H1 (cell line): ENCODE data around the gene ZSWIM6.

Experiments
- CTCF ChIP-seq, 3 experiments: IDR thresholded peaks; 1 replicate in 2 of 3; 2 replicates in 1 of 3; pipeline versions ENCODE4 v1.5.1 to v1.6.1; 2011; ENCODE audit warnings: low read length in 3 of 3, mild to moderate bottlenecking in 3 of 3, inconsistent platforms in 2 of 3, low read depth in 1 of 3, moderate library complexity in 1 of 3; ENCODE audit not compliant: insufficient read depth in 1 of 3; ENCODE audit errors: control extremely low read depth in 1 of 3
- HDAC2 ChIP-seq, 2 experiments: fragments of 300-600 bp in 1 of 2; sonication (generic) in 1 of 2; IDR thresholded peaks; 2 replicates each; pipeline ENCODE4 v1.6.1; 2011 to 2012; ENCODE audit warnings: low read depth in 2 of 2, low read length in 2 of 2, mild to moderate bottlenecking in 2 of 2, moderate library complexity in 2 of 2, borderline replicate concordance in 1 of 2, inconsistent platforms in 1 of 2
- JUN ChIP-seq: IDR thresholded peaks from 2 replicates; pipeline ENCODE4 v1.6.1; 2011; ENCODE audit warnings: low read depth, mild to moderate bottlenecking, improper control_type of control experiment, low read length
- MAFK ChIP-seq: IDR thresholded peaks from 2 replicates; pipeline ENCODE4 v1.6.1; 2012; ENCODE audit warnings: low read depth, mild to moderate bottlenecking, improper control_type of control experiment, low read length
- NRF1 ChIP-seq: IDR thresholded peaks from 2 replicates; pipeline ENCODE4 v1.6.1; 2011; ENCODE audit warnings: mild to moderate bottlenecking, low read depth, low read length, improper control_type of control experiment
- POLR2AphosphoS5 ChIP-seq: IDR thresholded peaks from 2 replicates; pipeline ENCODE4 v1.6.1; 2011; ENCODE audit warnings: low read depth, low read length
- RAD21 ChIP-seq, 2 experiments: IDR thresholded peaks in 1 of 2; conservative IDR thresholded peaks in 1 of 2; 2 replicates each; pipeline ENCODE4 v1.6.1; 2011; ENCODE audit warnings: low read depth in 2 of 2, low read length in 2 of 2, improper control_type of control experiment in 1 of 2, inconsistent platforms in 1 of 2, mild to moderate bottlenecking in 1 of 2, moderate library complexity in 1 of 2
- SP1 ChIP-seq: IDR thresholded peaks from 2 replicates; pipeline ENCODE4 v1.6.1; 2011; ENCODE audit warnings: low read depth, low read length

GRCh38 chr5:61306531-61307131, 25.4 kb upstream of the ZSWIM6 start:
- TF ChIP-seq JUN (no peak), CTCF (IDR thresholded peaks at IDR 0.05; ENCODE audit: control extremely low read depth in 1 of 3, insufficient read depth in 1 of 3, low read depth in 1 of 3, low read length in 3 of 3) (no peak), HDAC2 (IDR thresholded peaks at IDR 0.05; ENCODE audit: borderline replicate concordance in 1 of 2, low read depth in 2 of 2, low read length in 2 of 2) (no peak), POLR2AphosphoS5 (no peak), MAFK (no peak), SP1 (no peak), RAD21 (IDR thresholded peaks at IDR 0.05 in 1 of 2, conservative IDR thresholded peaks at IDR 0.05 in 1 of 2; ENCODE audit: low read depth in 2 of 2, low read length in 2 of 2) (no peak), NRF1 (no peak)
